GM23338 (cell line): ENCODE data around the gene MLEC. TPM values are rescaled to one million over a fixed set of nuclear protein-coding genes. Genes with fewer than 3 reads are reported as not detected.

Source experiments
- ATAC-seq: fragments of 200-7000 bp; cut with Tn5 transposase; 3 replicates; pipeline ENCODE4 v1.9.1; 2020
- DNase-seq: peaks from one replicate; pipeline ENCODE4 v3.0.0-alpha.2; 2015; ENCODE audit warnings: low spot score
- H2AFZ ChIP-seq: fragments of 200-600 bp; sonication (generic); 2 replicates; pipeline ENCODE4 v1.8.0; 2016; ENCODE audit warnings: antibody characterized with exemption, mild to moderate bottlenecking, moderate library complexity
- H3F3A ChIP-seq: fragments of 200-600 bp; sonication (generic); replicated peaks from 2 replicates; pipeline ENCODE4 v1.8.0; 2017; ENCODE audit warnings: antibody characterized with exemption, mixed run types, low read depth
- H3K27ac ChIP-seq: fragments of 200-600 bp; sonication (generic); 2 replicates; pipeline ENCODE4 v1.6.1; 2016; ENCODE audit warnings: low read depth
- H3K27me3 ChIP-seq: fragments of 200-600 bp; sonication (generic); 2 replicates; pipeline ENCODE4 v1.8.0; 2016; ENCODE audit warnings: mild to moderate bottlenecking, mixed run types, moderate library complexity; ENCODE audit not compliant: insufficient read depth
- H3K36me3 ChIP-seq: fragments of 200-600 bp; sonication (generic); 2 replicates; pipeline ENCODE4 v1.8.0; 2016; ENCODE audit warnings: mild to moderate bottlenecking; ENCODE audit not compliant: insufficient read depth
- H3K4me1 ChIP-seq: fragments of 200-600 bp; sonication (generic); 2 replicates; pipeline ENCODE4 v1.8.0; 2016; ENCODE audit warnings: mild to moderate bottlenecking, moderate library complexity; ENCODE audit not compliant: insufficient read depth
- H3K4me2 ChIP-seq: fragments of 200-600 bp; sonication (generic); 2 replicates; pipeline ENCODE4 v1.7.1; 2017; ENCODE audit warnings: mixed run types
- H3K4me3 ChIP-seq: fragments of 200-600 bp; sonication (generic); 2 replicates; pipeline ENCODE4 v1.6.1; 2016; ENCODE audit warnings: mixed run types
- H3K79me2 ChIP-seq: fragments of 200-600 bp; sonication (generic); replicated peaks from 2 replicates; pipeline ENCODE4 v1.8.0; 2017; ENCODE audit warnings: mild to moderate bottlenecking; ENCODE audit not compliant: insufficient read depth
- H3K9me2 ChIP-seq: fragments of 200-600 bp; sonication (generic); 2 replicates; pipeline ENCODE4 v1.8.0; 2017; ENCODE audit not compliant: insufficient read depth
- H4K20me1 ChIP-seq: fragments of 200-600 bp; sonication (generic); replicated peaks from 2 replicates; pipeline ENCODE4 v1.8.0; 2017; ENCODE audit warnings: mild to moderate bottlenecking; ENCODE audit not compliant: insufficient read depth
- H3K27ac Mint-ChIP-seq: 2 replicates; pipeline ENCODE4 v1.8.0; 2020; ENCODE audit warnings: inconsistent platforms, mild to moderate bottlenecking, moderate library complexity, mixed read lengths
- H3K27me3 Mint-ChIP-seq: 3 replicates; pipeline ENCODE4 v1.8.0; 2022; ENCODE audit warnings: low read depth, mild to moderate bottlenecking, moderate library complexity, mixed read lengths, inconsistent platforms; ENCODE audit not compliant: insufficient read depth, poor library complexity
- H3K36me3 Mint-ChIP-seq: 3 replicates; pipeline ENCODE4 v1.8.0; 2021; ENCODE audit warnings: low read depth, mild to moderate bottlenecking, inconsistent platforms, moderate library complexity, mixed read lengths
- H3K4me1 Mint-ChIP-seq: 3 replicates; pipeline ENCODE4 v1.8.0; 2020; ENCODE audit warnings: mild to moderate bottlenecking, inconsistent platforms, mixed read lengths
- H3K4me3 Mint-ChIP-seq: 3 replicates; pipeline ENCODE4 v1.8.0; 2021; ENCODE audit warnings: moderate library complexity, mild to moderate bottlenecking, inconsistent platforms, mixed read lengths
- H3K9me3 Mint-ChIP-seq: 3 replicates; pipeline ENCODE4 v1.8.0; 2020; ENCODE audit warnings: moderate library complexity, mild to moderate bottlenecking, inconsistent platforms, mixed read lengths
- EZH2phosphoT487 ChIP-seq: fragments of 200-600 bp; sonication (generic); IDR thresholded peaks from one replicate; pipeline ENCODE4 v1.8.1; 2018; ENCODE audit warnings: antibody characterized with exemption; ENCODE audit not compliant: unreplicated experiment
- JUNB ChIP-seq: IDR thresholded peaks from one replicate; pipeline ENCODE4 v1.6.1; 2016; ENCODE audit warnings: antibody characterized with exemption; ENCODE audit not compliant: unreplicated experiment
- NANOG ChIP-seq: IDR thresholded peaks from 2 replicates; pipeline ENCODE4 v1.6.1; 2016; ENCODE audit warnings: antibody characterized with exemption, borderline replicate concordance
- POLR2AphosphoS5 ChIP-seq: IDR thresholded peaks from 2 replicates; pipeline ENCODE4 v1.6.1; 2016; ENCODE audit warnings: antibody characterized with exemption, low read depth
- STAT1 ChIP-seq: IDR thresholded peaks from one replicate; pipeline ENCODE4 v1.6.1; 2016; ENCODE audit warnings: antibody characterized with exemption; ENCODE audit not compliant: unreplicated experiment
- ZNF114 ChIP-seq: fragments of 250-450 bp; sonication (Bioruptor Pico); IDR thresholded peaks from 2 replicates; pipeline ENCODE4 v1.5.0; 2020; ENCODE audit warnings: mild to moderate bottlenecking, moderate library complexity
- polyA plus RNA-seq: library from polyadenylated mRNA; unstranded; fragments of >200 nt; fragmentation: Nextera tagmentation; extraction: Ambion mirVana; gene quantifications from 2 replicates; pipeline ENCODE4 v1.2.1, GENCODE V29; 2016
- total RNA-seq: library from RNA; depleted of rRNA; stranded (reverse); fragments of >200 nt; shearing (Covaris generic); gene quantifications from 2 replicates; pipeline ENCODE4 v1.2.3, GENCODE V29; 2014
- TF ChIP-seq, protein P1 (sequence below): IDR thresholded peaks from one replicate; pipeline ENCODE4 v1.6.1; 2018; ENCODE audit warnings: antibody characterized with exemption; ENCODE audit not compliant: unreplicated experiment
- TF ChIP-seq, protein P2 (sequence below), 2 experiments: fragments of 200-600 bp in 1 of 2; sonication (generic) in 1 of 2; conservative IDR thresholded peaks; 2 replicates each; pipeline versions ENCODE4 v1.5.1 to v1.6.1; 2016 to 2017; ENCODE audit warnings: antibody characterized with exemption in 2 of 2, low read depth in 2 of 2, mild to moderate bottlenecking in 2 of 2, moderate library complexity in 1 of 2
- TF ChIP-seq, protein P3 (sequence below): fragments of 250-450 bp; sonication (Bioruptor Pico); IDR thresholded peaks from 2 replicates; pipeline ENCODE4 v1.5.0; 2020; ENCODE audit warnings: mild to moderate bottlenecking, moderate library complexity

Gene MLEC
- total and polyA plus RNA-seq, 2 experiments from 2014 or later = 225 to 264 TPM

DNA sequence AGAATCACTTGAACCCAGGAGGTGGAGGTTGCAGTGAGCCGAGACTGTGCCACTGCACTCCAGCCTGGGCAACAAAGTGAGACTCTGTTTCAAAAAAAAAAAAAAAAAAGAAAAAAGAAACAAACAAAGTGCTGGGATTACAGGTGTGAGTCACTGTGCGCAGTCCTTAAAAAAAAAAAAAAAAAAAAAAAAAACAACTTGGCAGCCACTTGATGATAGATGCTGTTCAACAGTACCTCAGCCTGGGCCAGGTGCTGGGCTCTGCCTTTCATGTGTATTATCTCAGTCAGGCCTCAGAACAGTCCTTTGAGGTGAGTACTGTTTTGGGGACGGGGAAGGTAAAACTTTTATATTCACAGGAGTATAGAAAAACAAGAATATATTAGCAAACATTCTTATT is 48.2 kb downstream of the MLEC start:
- ATAC-seq = no peak
- no peaks in the 10 kb centered on the region for H3K79me2 ChIP-seq
- TF ChIP-seq, protein P1, sequence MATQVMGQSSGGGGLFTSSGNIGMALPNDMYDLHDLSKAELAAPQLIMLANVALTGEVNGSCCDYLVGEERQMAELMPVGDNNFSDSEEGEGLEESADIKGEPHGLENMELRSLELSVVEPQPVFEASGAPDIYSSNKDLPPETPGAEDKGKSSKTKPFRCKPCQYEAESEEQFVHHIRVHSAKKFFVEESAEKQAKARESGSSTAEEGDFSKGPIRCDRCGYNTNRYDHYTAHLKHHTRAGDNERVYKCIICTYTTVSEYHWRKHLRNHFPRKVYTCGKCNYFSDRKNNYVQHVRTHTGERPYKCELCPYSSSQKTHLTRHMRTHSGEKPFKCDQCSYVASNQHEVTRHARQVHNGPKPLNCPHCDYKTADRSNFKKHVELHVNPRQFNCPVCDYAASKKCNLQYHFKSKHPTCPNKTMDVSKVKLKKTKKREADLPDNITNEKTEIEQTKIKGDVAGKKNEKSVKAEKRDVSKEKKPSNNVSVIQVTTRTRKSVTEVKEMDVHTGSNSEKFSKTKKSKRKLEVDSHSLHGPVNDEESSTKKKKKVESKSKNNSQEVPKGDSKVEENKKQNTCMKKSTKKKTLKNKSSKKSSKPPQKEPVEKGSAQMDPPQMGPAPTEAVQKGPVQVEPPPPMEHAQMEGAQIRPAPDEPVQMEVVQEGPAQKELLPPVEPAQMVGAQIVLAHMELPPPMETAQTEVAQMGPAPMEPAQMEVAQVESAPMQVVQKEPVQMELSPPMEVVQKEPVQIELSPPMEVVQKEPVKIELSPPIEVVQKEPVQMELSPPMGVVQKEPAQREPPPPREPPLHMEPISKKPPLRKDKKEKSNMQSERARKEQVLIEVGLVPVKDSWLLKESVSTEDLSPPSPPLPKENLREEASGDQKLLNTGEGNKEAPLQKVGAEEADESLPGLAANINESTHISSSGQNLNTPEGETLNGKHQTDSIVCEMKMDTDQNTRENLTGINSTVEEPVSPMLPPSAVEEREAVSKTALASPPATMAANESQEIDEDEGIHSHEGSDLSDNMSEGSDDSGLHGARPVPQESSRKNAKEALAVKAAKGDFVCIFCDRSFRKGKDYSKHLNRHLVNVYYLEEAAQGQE = no peak
- TF ChIP-seq, protein P2, sequence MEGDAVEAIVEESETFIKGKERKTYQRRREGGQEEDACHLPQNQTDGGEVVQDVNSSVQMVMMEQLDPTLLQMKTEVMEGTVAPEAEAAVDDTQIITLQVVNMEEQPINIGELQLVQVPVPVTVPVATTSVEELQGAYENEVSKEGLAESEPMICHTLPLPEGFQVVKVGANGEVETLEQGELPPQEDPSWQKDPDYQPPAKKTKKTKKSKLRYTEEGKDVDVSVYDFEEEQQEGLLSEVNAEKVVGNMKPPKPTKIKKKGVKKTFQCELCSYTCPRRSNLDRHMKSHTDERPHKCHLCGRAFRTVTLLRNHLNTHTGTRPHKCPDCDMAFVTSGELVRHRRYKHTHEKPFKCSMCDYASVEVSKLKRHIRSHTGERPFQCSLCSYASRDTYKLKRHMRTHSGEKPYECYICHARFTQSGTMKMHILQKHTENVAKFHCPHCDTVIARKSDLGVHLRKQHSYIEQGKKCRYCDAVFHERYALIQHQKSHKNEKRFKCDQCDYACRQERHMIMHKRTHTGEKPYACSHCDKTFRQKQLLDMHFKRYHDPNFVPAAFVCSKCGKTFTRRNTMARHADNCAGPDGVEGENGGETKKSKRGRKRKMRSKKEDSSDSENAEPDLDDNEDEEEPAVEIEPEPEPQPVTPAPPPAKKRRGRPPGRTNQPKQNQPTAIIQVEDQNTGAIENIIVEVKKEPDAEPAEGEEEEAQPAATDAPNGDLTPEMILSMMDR (conservative IDR thresholded peaks at IDR 0.05; ENCODE audit: low read depth in 2 of 2) = no peak
- no peak for TF ChIP-seq ZNF114 (CRISPR knock-in tag)
- no peak for TF ChIP-seq POLR2AphosphoS5
- no peak for TF ChIP-seq NANOG
- no peak for TF ChIP-seq EZH2phosphoT487
- no peak for TF ChIP-seq JUNB
- no peak for TF ChIP-seq STAT1

DNA sequence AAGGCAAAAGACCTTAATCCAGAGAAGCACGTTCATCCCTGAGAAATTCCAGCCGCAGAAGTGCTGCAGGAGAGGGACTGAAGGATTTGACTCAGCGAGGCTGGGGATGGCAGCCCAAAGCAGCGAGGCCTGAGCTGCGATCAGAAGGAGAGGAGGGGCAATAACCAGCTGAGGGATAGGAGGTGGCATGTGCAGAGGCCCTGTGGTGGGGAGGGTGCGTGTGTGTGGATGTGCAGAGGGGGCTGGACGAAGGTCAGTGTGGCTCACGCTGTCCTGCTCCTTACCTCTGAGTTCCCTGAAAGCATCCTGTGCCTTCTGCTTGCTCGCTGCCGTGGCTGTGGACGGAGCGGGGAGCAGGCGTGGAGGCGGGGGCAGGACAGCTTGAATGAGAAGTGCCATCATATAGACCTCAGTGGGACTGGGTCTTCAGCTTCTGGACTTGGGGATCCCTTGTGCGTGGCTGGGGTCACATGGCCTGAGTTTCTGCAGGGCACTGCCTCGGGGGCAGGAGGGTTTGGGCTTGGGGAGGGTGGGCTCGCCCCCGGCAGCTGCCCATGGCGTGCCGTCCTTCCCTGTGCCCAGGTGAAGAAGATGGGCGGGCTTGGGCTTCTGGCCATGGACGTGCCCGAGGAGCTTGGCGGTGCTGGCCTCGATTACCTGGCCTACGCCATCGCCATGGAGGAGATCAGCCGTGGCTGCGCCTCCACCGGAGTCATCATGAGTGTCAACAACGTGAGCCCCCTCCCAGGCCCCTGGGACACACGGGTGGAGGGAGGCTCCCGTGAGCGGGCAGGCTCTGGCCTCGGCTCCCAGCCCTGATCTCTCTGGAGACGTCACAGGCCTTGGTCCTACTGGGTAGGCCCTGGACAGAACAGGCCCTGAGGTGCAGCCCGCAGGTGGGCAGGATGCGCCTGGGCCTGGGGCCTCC is 49.7 kb downstream of the MLEC start:
- Histone ChIP-seq H3F3A (no peaks in the 10 kb centered on the region), H2AFZ (no peak overlapping the region), H3K4me3 (no peak overlapping the region), H3K4me1 (no peaks in the 10 kb centered on the region), H3K27me3 (no peaks in the 10 kb centered on the region), H3K4me2 (no peak overlapping the region), H4K20me1 (no peaks in the 10 kb centered on the region), H3K36me3 (no peaks in the 10 kb centered on the region), H3K27ac (no peak overlapping the region), H3K9me2 (no peaks in the 10 kb centered on the region), H3K79me2 (no peaks in the 10 kb centered on the region)
- H3K27ac Mint-ChIP-seq = no peak overlapping the region
- DNase-seq = no peak
- no peaks in the 10 kb centered on the region for H3K4me1 Mint-ChIP-seq
- ATAC-seq = no peak
- H3K36me3 Mint-ChIP-seq = peaks cover 14% of the 10 kb centered on the region
- peaks cover 14% of the 10 kb centered on the region; the same call in 2 of the 3 replicates for H3K9me3 Mint-ChIP-seq
- H3K27me3 Mint-ChIP-seq = peaks cover 1% of the 10 kb centered on the region
- H3K4me3 Mint-ChIP-seq = no peak overlapping the region
- TF ChIP-seq, protein P3, sequence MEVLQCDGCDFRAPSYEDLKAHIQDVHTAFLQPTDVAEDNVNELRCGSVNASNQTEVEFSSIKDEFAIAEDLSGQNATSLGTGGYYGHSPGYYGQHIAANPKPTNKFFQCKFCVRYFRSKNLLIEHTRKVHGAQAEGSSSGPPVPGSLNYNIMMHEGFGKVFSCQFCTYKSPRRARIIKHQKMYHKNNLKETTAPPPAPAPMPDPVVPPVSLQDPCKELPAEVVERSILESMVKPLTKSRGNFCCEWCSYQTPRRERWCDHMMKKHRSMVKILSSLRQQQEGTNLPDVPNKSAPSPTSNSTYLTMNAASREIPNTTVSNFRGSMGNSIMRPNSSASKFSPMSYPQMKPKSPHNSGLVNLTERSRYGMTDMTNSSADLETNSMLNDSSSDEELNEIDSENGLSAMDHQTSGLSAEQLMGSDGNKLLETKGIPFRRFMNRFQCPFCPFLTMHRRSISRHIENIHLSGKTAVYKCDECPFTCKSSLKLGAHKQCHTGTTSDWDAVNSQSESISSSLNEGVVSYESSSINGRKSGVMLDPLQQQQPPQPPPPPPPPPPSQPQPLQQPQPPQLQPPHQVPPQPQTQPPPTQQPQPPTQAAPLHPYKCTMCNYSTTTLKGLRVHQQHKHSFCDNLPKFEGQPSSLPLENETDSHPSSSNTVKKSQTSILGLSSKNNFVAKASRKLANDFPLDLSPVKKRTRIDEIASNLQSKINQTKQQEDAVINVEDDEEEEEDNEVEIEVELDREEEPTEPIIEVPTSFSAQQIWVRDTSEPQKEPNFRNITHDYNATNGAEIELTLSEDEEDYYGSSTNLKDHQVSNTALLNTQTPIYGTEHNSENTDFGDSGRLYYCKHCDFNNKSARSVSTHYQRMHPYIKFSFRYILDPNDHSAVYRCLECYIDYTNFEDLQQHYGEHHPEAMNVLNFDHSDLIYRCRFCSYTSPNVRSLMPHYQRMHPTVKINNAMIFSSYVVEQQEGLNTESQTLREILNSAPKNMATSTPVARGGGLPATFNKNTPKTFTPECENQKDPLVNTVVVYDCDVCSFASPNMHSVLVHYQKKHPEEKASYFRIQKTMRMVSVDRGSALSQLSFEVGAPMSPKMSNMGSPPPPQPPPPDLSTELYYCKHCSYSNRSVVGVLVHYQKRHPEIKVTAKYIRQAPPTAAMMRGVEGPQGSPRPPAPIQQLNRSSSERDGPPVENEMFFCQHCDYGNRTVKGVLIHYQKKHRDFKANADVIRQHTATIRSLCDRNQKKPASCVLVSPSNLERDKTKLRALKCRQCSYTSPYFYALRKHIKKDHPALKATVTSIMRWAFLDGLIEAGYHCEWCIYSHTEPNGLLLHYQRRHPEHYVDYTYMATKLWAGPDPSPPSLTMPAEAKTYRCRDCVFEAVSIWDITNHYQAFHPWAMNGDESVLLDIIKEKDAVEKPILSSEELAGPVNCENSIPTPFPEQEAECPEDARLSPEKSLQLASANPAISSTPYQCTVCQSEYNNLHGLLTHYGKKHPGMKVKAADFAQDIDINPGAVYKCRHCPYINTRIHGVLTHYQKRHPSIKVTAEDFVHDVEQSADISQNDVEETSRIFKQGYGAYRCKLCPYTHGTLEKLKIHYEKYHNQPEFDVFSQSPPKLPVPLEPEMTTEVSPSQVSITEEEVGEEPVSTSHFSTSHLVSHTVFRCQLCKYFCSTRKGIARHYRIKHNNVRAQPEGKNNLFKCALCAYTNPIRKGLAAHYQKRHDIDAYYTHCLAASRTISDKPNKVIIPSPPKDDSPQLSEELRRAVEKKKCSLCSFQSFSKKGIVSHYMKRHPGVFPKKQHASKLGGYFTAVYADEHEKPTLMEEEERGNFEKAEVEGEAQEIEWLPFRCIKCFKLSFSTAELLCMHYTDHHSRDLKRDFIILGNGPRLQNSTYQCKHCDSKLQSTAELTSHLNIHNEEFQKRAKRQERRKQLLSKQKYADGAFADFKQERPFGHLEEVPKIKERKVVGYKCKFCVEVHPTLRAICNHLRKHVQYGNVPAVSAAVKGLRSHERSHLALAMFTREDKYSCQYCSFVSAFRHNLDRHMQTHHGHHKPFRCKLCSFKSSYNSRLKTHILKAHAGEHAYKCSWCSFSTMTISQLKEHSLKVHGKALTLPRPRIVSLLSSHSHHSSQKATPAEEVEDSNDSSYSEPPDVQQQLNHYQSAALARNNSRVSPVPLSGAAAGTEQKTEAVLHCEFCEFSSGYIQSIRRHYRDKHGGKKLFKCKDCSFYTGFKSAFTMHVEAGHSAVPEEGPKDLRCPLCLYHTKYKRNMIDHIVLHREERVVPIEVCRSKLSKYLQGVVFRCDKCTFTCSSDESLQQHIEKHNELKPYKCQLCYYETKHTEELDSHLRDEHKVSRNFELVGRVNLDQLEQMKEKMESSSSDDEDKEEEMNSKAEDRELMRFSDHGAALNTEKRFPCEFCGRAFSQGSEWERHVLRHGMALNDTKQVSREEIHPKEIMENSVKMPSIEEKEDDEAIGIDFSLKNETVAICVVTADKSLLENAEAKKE = no peak

More for the DNA sequence above, 48.2 kb downstream of the MLEC start:
- Histone ChIP-seq H3K4me1 (no peaks in the 10 kb centered on the region), H3K27me3 (no peaks in the 10 kb centered on the region), H3K36me3 (no peaks in the 10 kb centered on the region), H3K9me2 (no peaks in the 10 kb centered on the region), H3K4me3 (no peak overlapping the region), H3K27ac (no peak overlapping the region), H3K4me2 (no peak overlapping the region), H2AFZ (no peak overlapping the region), H3F3A (no peaks in the 10 kb centered on the region), H4K20me1 (no peaks in the 10 kb centered on the region)
- H3K36me3 Mint-ChIP-seq = peaks cover 19% of the 10 kb centered on the region
- no peak overlapping the region for H3K4me3 Mint-ChIP-seq
- peaks cover 1% of the 10 kb centered on the region for H3K27me3 Mint-ChIP-seq
- H3K27ac Mint-ChIP-seq = no peak overlapping the region
- H3K4me1 Mint-ChIP-seq = no peaks in the 10 kb centered on the region
- DNase-seq = no peak
- H3K9me3 Mint-ChIP-seq = peaks cover 14% of the 10 kb centered on the region; the same call in 2 of the 3 replicates
